NCI-H2196 (cell line): ENCODE results near the gene C15orf39.
"Not testable (repeated sequence)": the region's sequence is repeated elsewhere in the genome, so short reads cannot be mapped to it uniquely, and the experiment has no call there.

Experiments used
- DNase-seq: peaks from one replicate; lab custom pipeline; 2025; ENCODE audit not compliant: unreplicated experiment; lab: John Stamatoyannopoulos, UW

The C15orf39 gene

GRCh38 chr15:75201616-75202250 is at the start of gene C15orf39:
Gene C15orf39, plus strand, starts transcription at chr15:75201882. Its CDS starts 4,167 bp downstream, at chr15:75206049.
- DNase-seq = peak; percentile 64

GRCh38 chr15:75152382-75153079 is 49.2 kb upstream of the C15orf39 start:
- DNase-seq = no peak

DNA sequence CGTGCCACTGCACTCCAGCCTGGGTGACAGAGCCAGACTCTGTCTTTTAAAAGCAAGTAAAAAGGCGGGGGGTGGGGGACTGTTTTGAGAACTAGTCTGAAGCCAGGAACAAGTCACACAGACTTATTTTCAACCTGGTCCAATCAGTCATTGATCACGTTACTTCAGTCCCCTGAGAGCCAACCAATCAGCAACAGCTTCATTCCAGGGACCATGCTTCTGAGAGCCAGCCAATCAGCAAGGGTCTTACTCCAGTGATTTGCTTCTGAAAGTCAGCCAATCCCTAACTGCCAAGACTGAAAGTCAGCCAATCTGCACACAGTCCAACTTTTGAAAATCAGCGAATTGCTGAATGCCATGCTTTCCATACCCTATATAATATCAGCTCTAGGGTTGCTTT is 48.6 kb upstream of the C15orf39 start:
- no peak for DNase-seq

GRCh38 chr15:75153565-75154276 is 48.0 kb upstream of the C15orf39 start:
- DNase-seq = no peak

- no peak for DNase-seq
Measured at GRCh38 chr15:75154461-75155062, 47.1 kb upstream of the C15orf39 start.

- no peak for DNase-seq
Measured at GRCh38 chr15:75156326-75157215, 45.1 kb upstream of the C15orf39 start.

- DNase-seq = no peak
Measured at GRCh38 chr15:75158402-75158801, 43.3 kb upstream of the C15orf39 start.

DNA sequence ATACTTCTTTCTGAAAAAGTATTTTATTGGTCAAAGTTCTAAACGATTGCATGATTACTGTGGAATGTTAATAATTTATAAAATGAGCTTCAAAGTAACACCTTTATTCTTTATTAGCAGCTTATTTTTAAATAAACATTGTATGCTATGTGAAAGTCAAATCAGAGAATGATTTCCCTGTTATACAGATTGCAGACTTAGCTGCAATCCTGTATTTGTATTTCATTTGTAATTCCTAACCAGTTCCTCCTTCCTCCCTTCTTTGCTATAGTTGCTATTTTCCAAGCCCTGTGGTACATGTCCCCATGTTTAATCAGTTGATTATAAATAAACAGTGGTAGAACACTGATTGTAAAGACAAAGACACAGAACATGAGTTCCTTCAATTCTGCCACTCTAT is 42.4 kb upstream of the C15orf39 start:
- no peak for DNase-seq

DNA sequence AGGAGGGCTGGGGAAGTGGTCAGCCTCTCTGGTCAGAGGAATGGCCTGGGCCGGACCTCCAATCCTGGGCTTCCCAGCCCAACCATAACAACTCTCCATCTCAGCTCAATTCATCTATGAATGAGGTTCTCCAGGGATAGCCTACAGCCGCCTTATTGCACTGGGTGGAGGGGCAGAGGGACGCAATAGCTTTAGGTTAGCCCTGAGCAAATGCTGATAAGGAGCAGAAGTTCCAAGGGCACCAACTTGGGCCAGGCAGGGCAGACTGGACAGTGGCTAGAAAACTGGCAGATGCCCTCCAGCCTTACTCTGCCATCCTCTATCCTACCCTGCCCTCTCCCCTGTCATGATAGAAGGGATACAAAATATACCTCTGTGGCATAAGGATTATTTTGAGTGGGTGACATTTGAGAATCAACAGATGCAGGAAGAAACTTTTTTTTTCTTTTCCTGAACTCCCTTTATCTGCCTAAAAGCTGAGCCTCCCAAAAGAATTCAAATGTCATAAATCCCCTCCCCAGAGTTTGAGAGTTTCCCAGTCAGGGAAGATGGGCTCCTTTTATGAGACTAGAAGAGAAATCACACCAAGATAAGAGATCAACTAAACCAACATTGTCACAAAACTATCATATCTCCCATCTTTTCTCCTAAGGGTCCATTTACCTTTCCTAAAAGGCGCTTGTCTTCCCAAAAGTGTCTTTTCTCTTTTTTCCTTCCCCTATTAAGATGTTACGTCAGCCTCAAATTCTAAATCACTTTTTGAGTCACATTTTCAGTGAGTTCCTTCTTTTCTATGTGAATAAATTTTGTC is 40.4 kb upstream of the C15orf39 start:
- DNase-seq = no peak

DNA sequence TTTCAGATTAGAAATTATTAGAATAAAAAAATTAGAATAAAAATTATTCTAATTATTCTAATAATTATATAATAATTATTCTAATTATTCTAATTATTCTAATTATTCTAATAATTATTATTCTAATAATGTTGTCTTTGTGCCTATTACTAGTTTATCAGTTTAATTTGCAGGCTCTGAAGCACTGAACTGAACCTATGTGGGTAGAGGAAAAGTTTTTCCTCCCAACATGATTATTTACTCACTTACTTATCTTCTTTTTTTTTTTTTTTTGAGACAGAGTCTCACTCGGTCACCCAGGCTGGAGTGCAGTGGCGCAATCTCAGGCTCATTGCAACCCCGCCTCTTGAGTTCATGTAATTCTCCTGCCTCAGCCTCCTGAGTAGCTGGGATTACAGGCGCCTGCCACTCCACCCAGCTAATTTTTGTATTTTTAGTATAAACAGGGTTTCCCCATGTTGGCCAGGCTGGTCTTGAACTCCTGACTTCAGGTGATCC is 39.7 kb upstream of the C15orf39 start:
- DNase-seq = no peak

DNA sequence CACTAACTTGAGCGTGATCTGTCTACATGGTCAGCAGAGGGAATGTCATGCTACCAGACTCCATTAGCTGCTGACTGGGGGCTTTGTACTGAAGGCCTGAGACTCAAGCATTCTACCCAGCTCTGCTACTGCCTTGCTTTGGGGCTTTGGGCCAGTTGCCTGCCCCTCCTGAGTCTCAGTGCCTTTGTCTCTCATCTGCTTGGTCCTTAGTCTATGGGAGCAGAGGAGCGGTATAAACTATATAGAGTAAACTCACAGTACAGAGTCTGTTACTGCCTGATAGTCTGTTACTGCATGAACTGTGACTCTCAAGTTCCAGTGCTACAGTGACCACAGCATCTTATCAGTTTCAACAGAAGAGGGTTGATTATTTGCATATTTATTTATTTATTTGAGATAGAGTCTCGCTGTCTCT is 38.5 kb upstream of the C15orf39 start:
- DNase-seq = no peak

- no peak for DNase-seq
Measured at GRCh38 chr15:75164625-75165350, 36.9 kb upstream of the C15orf39 start.

DNA sequence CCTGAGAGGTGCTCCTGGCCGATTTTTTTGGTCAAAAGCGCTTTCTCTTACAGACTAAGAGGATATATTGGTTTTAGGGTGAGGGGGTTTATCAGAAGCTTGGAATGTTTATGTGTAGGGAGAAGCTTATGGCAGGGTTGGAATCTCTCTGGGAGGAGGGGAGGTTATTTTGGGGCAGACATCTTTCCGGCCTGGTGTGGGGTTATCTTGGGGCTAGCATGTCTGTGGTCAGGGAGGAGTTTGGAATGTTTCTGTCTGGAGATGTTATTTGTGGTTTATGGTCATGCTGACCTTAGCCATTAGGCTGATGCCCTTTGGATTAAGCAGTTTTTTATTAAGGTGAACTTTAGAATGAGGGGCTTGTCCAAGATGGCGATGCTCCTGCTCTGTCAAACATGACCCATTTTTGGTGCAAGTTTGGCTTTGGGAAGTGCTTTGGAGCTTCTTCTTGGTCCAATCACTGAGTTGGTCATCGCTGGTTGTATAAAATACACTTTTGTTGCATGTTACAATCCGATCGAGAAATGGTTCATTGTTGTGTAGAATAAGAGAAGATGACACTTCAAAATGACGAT is 35.1 kb upstream of the C15orf39 start:
- not testable (repeated sequence) for DNase-seq

GRCh38 chr15:75167588-75168350 is 33.9 kb upstream of the C15orf39 start:
- no peak for DNase-seq

- no peak for DNase-seq
Measured at GRCh38 chr15:75168374-75168773, 33.3 kb upstream of the C15orf39 start.

DNA sequence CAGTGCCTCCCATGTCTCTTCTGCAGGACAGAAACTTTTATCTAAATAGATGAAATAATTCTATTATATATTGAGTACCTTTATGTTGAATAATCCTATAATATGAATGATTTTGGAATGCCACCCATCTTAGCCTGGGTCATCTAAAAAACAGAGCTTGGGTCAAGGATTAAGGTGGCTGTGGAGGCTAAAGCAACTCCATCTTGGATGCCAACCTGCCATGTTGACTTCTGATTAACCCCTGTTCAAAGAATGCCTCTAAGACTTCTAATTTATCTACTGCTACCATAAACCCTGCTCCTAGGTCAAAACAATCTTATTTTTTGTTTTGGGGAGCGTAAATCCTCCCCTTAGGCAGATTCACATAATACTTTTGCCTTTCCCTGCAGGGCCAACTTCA is 31.5 kb upstream of the C15orf39 start:
- DNase-seq = no peak

- DNase-seq = peak; percentile 11
Measured at GRCh38 chr15:75170711-75171341, 30.9 kb upstream of the C15orf39 start.
